HS-27A (cell line): ENCODE results near the gene SLC22A23.

Source experiments
- DNase-seq: peaks from one replicate; pipeline ENCODE4 v3.0.0-alpha.2; 2012; ENCODE audit warnings: low read depth, missing footprints

SLC22A23 gene

GRCh38 chr6:3369985-3370360 lies 86.9 kb downstream of the SLC22A23 start:
- no peak for DNase-seq

- DNase-seq = no peak
These were observed 88.2 kb downstream of the SLC22A23 start for GRCh38 chr6:3368685-3369084.

GRCh38 chr6:3367630-3368029 lies 89.2 kb downstream of the SLC22A23 start:
- DNase-seq = no peak

- no peak for DNase-seq
These were observed 90.0 kb downstream of the SLC22A23 start for GRCh38 chr6:3366596-3367413.

- no peak for DNase-seq
These were observed 92.5 kb downstream of the SLC22A23 start for GRCh38 chr6:3364391-3364790.

- no peak for DNase-seq
These were observed 93.4 kb downstream of the SLC22A23 start for GRCh38 chr6:3363296-3364025.

GRCh38 chr6:3361312-3362037 lies 95.4 kb downstream of the SLC22A23 start:
- no peak for DNase-seq

GRCh38 chr6:3360727-3361045 lies 96.2 kb downstream of the SLC22A23 start:
- DNase-seq = no peak

- DNase-seq = no peak
These were observed 96.7 kb downstream of the SLC22A23 start for GRCh38 chr6:3359973-3360726.

- no peak for DNase-seq
These were observed 97.6 kb downstream of the SLC22A23 start for GRCh38 chr6:3359101-3359752.

GRCh38 chr6:3358413-3359100 lies 98.3 kb downstream of the SLC22A23 start:
- no peak for DNase-seq

GRCh38 chr6:3357678-3358077 lies 99.2 kb downstream of the SLC22A23 start:
- DNase-seq = no peak

- no peak for DNase-seq
These were observed 99.9 kb downstream of the SLC22A23 start for GRCh38 chr6:3356824-3357420.

GRCh38 chr6:3356056-3356823 lies 100.6 kb downstream of the SLC22A23 start:
- peak; percentile 26 for DNase-seq

GRCh38 chr6:3355358-3356055 lies 101.3 kb downstream of the SLC22A23 start:
- DNase-seq = no peak

- DNase-seq = no peak
These were observed 101.9 kb downstream of the SLC22A23 start for GRCh38 chr6:3355011-3355357.

GRCh38 chr6:3353939-3354338 lies 102.9 kb downstream of the SLC22A23 start:
- no peak for DNase-seq

GRCh38 chr6:3353213-3353903 lies 103.5 kb downstream of the SLC22A23 start:
- DNase-seq = no peak

GRCh38 chr6:3352678-3353077 lies 104.2 kb downstream of the SLC22A23 start:
- no peak for DNase-seq
